GM12872 (cell line): ENCODE data around the gene CYB561D2.

Experiments
- CTCF ChIP-seq: IDR thresholded peaks from 3 replicates; pipeline ENCODE4 v1.5.1; 2011; ENCODE audit warnings: low read depth, mild to moderate bottlenecking, low read length, moderate library complexity; ENCODE audit not compliant: insufficient read depth

CYB561D2 gene

GRCh38 chr3:50369012-50369670, 18.5 kb downstream of the CYB561D2 start:
- no peak for TF ChIP-seq CTCF

GRCh38 chr3:50370594-50370993, 19.9 kb downstream of the CYB561D2 start:
- TF ChIP-seq CTCF, result no peak

GRCh38 chr3:50371133-50371685, 20.5 kb downstream of the CYB561D2 start:
- no peak for TF ChIP-seq CTCF

GRCh38 chr3:50372349-50372748, 21.7 kb downstream of the CYB561D2 start:
- no peak for TF ChIP-seq CTCF

GRCh38 chr3:50373146-50374051, 22.7 kb downstream of the CYB561D2 start:
- TF ChIP-seq CTCF, result no peak

- TF ChIP-seq CTCF, result no peak
These were observed 23.9 kb downstream of the CYB561D2 start for GRCh38 chr3:50374363-50375257.
